ENCODE results near the gene ATP7A. TPM values are rescaled to one million over a fixed set of nuclear protein-coding genes. Genes with fewer than 3 reads are reported as not detected.
"Not testable (repeated sequence)": the region's sequence is repeated elsewhere in the genome, so short reads cannot be mapped to it uniquely, and the experiment has no call there.

The ATP7A gene
- 10 to 100 TPM; 14.9 to 16.2 TPM for total RNA-seq
- 10 to 100 TPM; 17.5 to 20.8 (median 18.8) TPM for polyA plus RNA-seq (ENCODE audit: insufficient read length in 6 of 6)
- long read RNA-seq, donor 1, full-length matches to known transcripts = 1 of 1 reads
- long read RNA-seq, donor 1, partial matches to known transcripts = 0 of 1 reads
- long read RNA-seq, donor 1, other reads (novel, unspliced or antisense) = 0 of 1 reads
- long read RNA-seq, donor 2 = 0 reads
- long read RNA-seq, donor 3 = 0 reads
- long read RNA-seq, donor 4, partial matches to known transcripts = 0 of 2 reads
- long read RNA-seq, donor 4, other reads (novel, unspliced or antisense) = 2 of 2 reads
- long read RNA-seq, donor 5, full-length matches to known transcripts = 1 of 1 reads
- long read RNA-seq, donor 5, partial matches to known transcripts = 0 of 1 reads
- long read RNA-seq, donor 5, other reads (novel, unspliced or antisense) = 0 of 1 reads
- long read RNA-seq, donor 6 = 0 reads
- long read RNA-seq, donor 7 = 0 reads
- long read RNA-seq, donor 8, full-length matches to known transcripts = 1 of 1 reads
- long read RNA-seq, donor 8, partial matches to known transcripts = 0 of 1 reads
- long read RNA-seq, donor 8, other reads (novel, unspliced or antisense) = 0 of 1 reads
- long read RNA-seq, donor 9 = 0 reads
- long read RNA-seq, donor 10 = 0 reads
- long read RNA-seq, donor 11, full-length matches to known transcripts = 1 of 1 reads
- long read RNA-seq, donor 11, partial matches to known transcripts = 0 of 1 reads
- long read RNA-seq, donor 11, other reads (novel, unspliced or antisense) = 0 of 1 reads
- long read RNA-seq, donor 12 = 0 reads

DNA sequence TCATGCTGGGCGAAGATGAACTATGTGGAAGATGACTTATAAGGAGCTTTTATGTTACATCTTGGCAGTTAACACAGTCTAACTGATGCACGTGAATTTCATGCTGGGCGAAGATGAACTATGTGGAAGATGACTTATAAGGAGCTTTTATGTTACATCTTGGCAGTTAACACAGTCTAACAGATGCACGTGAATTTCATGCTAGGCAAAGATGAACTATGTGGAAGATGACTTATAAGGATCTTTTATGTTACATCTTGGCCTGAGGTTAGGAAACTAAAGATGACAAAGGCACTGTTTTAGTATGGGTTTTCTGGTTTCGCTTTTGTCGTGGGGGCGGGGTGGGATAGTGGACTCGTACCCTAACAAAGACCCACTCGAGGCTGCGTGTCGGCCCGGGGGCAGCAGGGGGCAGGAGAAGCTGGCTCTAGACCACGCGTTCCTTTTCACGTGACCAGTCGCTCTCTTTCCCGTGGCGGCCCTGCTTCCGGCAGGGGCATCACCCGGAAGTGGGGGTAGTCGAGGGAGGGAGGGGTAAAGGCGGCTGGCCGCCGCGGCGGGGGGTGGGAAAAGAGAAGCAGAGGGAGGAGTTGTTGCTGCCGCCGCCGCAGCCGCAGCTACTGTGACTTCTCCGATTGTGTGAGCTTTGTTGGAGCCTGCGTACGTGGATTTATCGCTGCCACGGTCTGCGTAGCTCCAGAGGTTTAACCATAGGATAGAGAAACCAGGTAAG lies at the start of gene ATP7A:
TSS of gene ATP7A (plus strand) at position 586 of the 733 bp plus-strand sequence. CDS start 60,949 bp downstream, outside the sequence.
- TF ChIP-seq, protein P1, sequence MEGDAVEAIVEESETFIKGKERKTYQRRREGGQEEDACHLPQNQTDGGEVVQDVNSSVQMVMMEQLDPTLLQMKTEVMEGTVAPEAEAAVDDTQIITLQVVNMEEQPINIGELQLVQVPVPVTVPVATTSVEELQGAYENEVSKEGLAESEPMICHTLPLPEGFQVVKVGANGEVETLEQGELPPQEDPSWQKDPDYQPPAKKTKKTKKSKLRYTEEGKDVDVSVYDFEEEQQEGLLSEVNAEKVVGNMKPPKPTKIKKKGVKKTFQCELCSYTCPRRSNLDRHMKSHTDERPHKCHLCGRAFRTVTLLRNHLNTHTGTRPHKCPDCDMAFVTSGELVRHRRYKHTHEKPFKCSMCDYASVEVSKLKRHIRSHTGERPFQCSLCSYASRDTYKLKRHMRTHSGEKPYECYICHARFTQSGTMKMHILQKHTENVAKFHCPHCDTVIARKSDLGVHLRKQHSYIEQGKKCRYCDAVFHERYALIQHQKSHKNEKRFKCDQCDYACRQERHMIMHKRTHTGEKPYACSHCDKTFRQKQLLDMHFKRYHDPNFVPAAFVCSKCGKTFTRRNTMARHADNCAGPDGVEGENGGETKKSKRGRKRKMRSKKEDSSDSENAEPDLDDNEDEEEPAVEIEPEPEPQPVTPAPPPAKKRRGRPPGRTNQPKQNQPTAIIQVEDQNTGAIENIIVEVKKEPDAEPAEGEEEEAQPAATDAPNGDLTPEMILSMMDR (IDR thresholded peaks at IDR 0.05) = peak; percentile 21 to 42

DNA sequence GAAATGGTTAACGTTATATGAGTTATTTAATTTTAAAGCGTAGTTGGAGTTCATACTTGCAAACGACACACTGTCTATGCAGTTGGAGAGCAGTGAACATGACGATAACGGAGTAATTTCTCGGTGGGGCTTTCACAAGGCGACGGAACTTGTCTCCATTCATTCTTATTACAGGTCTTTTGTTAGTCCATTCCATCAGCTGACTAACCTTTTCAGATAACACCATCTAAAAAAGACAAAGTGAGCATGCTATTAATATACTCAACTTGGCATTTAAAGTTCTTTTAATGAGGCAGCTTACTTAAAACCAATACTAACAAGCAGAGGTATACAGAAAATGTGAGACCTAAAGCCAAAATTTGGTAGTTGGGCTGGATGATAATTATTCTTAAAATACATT lies 35.1 kb upstream of the ATP7A start:
- peaks cover 0 to 21% of the 10 kb centered on the region in 2 donors for H3K36me3 ChIP-seq
- H3K9me3 ChIP-seq = no peaks in the 10 kb centered on the region
- intact Hi-C loops (cut with DNase I) = no loop called here
- ATAC-seq (no peak), DNase-seq (no peak)
- TF ChIP-seq, protein P1 (IDR thresholded peaks at IDR 0.05) = no peak
- H3K27me3 ChIP-seq = no peaks in the 10 kb centered on the region
- H3K4me3 ChIP-seq = no peak overlapping the region
- H3K27ac ChIP-seq = no peak overlapping the region
- no peaks in the 10 kb centered on the region for H3K4me1 ChIP-seq

More for the DNA sequence above, at the start of gene ATP7A:
- Histone ChIP-seq H3K27ac (peak within 1 kb of the TSS; percentile 67 to 79), H3K9me3 (no peaks in the 10 kb centered on the region), H3K27me3 (no peaks in the 10 kb centered on the region), H3K4me1 (peaks cover 0 to 6% of the 10 kb centered on the region in 2 donors), H3K36me3 (peaks cover 0 to 5% of the 10 kb centered on the region in 2 donors), H3K4me3 (peak within 1 kb of the TSS; percentile 39 to 45)
- DNase-seq (peak; percentile 79 to 95 (median 92)), ATAC-seq (peak; percentile 97)
- intact Hi-C loops (cut with DNase I) = loop anchor here in 1 of 2 donors (10.0 kb wide), 1 partner anchor 115 kb away; no protein-coding TSS in a partner anchor

DNA sequence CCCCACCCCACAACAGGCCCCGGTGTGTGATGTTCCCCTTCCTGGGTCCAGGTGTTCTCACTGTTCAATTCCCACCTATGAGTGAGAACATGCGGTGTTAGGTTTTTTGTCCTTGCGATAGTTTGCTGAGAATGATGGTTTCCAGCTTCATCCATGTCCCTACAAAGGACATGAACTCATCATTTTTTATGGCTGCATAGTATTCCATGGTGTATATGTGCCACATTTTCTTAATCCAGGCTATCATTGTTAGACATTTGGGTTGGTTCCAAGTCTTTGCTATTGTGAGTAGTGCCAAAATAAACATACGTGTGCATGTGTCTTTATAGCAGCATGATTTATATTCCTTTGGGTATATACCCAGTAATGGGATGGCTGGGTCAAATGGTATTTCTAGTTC lies 29.1 kb upstream of the ATP7A start:
- intact Hi-C loops (cut with DNase I); H3K4me3 ChIP-seq; H3K27me3 ChIP-seq; H3K27ac ChIP-seq; H3K4me1 ChIP-seq; H3K9me3 ChIP-seq; ATAC-seq; DNase-seq; H3K36me3 ChIP-seq: not testable (repeated sequence)

DNA sequence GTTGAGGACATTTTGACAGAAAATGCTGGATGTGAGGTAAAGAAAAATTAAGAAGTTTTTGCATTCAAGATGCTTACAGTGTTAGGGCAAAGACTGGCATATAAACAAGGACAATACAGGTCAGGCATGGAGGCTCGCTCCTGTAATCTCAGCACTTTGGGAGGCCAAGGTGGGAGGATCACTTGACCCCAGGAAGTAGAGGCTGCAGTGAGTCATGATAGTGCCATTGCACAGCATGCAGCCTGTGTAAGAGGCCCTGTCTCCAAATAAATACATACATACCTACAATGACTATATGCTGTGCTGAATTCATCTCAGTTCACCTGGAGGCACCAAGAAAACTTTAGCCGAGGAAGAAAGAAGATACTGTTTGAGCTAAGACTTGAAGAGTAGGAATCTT lies 17.6 kb upstream of the ATP7A start:
- ATAC-seq (no peak), DNase-seq (no peak)
- H3K27ac ChIP-seq = no peak overlapping the region
- no peaks in the 10 kb centered on the region for H3K27me3 ChIP-seq
- intact Hi-C loops (cut with DNase I) = no loop called here
- H3K36me3 ChIP-seq = no peaks in the 10 kb centered on the region
- peaks cover 8 to 18% of the 10 kb centered on the region in 2 donors for H3K4me1 ChIP-seq
- TF ChIP-seq, protein P1 (IDR thresholded peaks at IDR 0.05) = no peak
- no peaks in the 10 kb centered on the region for H3K9me3 ChIP-seq
- no peak overlapping the region for H3K4me3 ChIP-seq

DNA sequence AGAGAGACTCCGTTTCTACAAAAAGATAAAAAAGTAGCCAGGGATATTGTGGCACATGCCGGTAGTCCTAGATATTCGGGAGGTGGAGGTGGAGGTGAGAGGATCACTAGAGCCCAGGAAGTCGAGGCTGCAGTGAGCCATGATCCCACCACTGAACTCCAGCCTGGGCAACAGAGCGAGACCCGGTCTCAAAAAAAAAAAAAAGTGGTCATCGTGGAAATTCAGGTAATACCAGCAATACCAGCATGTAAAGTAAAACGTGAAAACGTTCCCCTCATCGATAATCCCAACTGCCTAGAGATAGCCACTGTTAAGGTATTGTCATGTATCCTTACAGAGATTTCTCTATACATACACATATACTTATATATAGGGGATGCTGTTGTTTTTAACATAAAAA lies 16.8 kb upstream of the ATP7A start:
- Histone ChIP-seq H3K27me3 (no peaks in the 10 kb centered on the region), H3K36me3 (no peaks in the 10 kb centered on the region), H3K27ac (peak overlapping the region in 1 of 2 donors; percentile 92), H3K4me1 (peaks cover 8 to 18% of the 10 kb centered on the region in 2 donors), H3K9me3 (no peaks in the 10 kb centered on the region), H3K4me3 (peak overlapping the region in 1 of 2 donors; percentile 60)
- ATAC-seq (no peak), DNase-seq (no peak)
- intact Hi-C loops (cut with DNase I) = no loop called here
- TF ChIP-seq, protein P1 (IDR thresholded peaks at IDR 0.05) = no peak

All from left lung (tissue), 14 donors.